Measurements from ENCODE around the gene CACNB4.
A peak's percentile ranks its signal among the peaks of the same experiment; 100 is the strongest.
"Not testable (repeated sequence)": the region's sequence is repeated elsewhere in the genome, so short reads cannot be mapped to it uniquely, and the experiment has no call there.

The CACNB4 gene

DNA sequence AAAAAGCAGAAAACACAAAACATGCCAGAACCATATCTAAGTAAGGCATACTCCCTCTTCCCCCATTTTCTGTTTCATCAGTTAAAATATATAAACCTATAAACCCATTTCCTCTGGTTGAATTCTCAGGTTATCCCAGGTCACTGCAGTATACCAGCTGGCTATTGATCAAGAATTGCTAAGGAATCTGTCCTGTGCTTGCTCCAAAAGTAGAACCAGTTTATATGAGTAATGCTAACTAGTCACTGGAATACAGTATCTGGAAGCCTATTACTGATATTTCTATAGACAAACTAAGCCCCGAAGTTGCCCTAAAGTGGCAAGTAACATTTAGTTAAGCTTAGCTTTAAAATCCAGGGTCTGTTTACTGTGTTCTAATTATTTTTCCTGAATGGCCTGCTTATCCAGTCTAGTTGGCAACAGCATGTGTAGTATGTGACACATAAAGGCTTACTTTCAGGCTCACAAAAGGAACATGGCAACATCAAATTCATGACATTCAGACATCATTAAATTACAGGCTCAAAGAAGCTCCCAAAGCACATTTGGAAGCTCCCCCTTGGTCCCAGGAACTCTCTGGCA, 167.7 kb downstream of the CACNB4 start:
- DNase-seq, result no peak

DNA sequence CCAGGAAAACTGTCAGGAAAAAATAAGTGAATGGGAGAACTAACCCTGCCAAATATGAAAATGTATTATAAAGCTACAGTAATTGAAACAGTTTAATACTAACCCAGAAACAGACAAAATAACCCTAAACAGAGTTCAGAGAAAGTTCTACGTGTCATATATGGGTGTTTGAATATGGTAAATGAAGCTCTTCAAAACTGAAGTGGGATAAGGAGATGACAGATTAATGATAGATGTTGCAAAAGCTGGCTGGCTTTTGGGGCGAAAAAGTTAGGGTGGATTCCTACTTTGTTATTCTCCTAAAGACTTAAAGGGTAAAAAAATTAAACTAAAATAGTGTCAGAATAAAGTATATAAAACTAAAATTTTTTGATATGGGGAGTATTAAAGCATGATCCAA, 168.8 kb downstream of the CACNB4 start:
- no peak for DNase-seq

DNA sequence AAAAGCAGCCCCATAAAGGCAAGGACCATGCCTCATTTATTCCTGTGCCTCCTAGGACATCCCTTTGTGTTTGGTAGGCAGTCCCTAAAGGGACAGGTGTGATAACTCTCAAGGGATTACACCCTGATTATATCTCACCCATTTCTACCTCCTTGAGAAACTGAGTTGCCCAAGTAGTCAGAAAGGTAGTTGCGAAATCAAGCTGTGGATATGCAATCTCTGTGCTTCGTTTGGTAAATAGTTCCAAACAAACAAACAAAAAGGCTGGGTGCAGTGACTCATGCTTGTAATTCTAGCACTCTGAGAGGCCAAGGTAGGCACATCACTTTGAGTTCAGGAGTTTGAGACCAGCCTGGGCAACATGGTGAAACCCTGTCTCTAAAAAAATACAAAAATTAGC, 170.5 kb downstream of the CACNB4 start:
- no peak for DNase-seq

DNA sequence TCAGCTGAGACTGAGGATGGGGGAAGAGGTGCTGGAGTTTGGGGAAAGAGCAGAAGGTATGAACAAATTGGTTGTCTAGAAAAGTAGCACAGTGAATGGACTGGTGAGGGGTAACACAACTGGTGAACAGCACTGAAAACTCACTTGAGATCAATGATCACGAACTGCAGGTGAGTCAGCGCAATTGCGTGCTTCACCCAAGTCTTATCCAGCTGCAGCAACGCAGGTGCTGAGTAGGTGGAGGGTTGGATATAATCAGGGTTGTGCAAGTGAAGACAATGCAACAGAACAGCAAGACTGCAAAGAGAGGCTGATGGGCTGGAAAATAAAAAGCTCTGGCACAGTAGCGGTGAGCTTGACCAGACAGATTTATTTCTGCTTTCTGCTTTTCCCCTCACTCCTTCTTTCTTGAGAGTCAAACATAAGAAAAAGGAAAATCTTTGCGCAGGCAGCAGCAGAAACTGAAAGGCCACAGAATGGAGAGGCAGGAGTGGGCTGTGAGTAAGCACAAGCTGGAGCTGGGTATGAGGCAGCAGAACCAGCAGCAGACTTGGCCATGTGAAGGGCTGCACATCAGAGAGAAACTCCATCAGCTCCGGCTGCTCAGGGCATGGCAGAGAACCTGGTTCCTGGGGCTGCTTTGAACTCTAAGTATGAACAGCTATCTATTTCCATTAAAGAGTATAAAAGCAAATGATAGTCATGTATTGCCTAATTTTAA, 171.2 kb downstream of the CACNB4 start:
- no peak for DNase-seq

DNA sequence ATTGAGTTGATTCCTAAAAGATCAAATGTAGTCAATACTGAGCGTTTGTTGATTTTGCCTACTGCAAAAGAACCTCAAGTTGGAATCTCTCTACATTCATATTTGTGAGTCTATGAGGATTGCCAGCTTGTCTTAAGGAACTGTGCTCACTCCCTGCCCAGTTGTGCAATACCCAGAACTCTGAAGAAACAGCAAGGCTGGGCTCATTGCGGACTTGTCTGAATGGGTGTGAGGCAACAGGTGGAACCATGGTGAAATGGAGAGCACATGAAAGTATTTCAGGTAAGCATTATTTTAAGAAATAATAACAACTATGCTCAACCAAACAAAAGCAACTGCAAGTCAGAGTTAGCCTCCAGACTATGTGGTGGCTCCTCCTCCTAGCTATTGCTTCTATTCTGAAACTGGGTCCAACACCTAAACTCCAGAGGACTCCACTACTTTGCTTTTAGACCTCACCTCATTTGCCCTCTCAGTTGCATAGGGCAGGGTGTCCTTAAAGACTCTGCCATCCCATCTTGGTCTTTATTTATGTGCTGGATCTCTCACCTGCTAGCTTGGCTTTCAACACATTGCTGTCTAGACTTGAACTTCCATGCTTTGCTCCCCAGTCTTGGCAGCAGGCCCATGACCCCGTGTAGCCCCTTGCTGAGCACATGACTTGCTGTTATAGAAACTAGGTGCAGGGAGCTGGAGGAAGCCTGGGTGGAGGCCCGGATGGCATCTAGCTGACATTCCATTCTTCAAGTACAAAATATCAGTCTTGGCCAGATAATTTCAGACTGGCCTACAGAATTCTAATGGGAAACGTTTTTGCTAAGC, 175.8 kb downstream of the CACNB4 start:
- no peak for DNase-seq

DNA sequence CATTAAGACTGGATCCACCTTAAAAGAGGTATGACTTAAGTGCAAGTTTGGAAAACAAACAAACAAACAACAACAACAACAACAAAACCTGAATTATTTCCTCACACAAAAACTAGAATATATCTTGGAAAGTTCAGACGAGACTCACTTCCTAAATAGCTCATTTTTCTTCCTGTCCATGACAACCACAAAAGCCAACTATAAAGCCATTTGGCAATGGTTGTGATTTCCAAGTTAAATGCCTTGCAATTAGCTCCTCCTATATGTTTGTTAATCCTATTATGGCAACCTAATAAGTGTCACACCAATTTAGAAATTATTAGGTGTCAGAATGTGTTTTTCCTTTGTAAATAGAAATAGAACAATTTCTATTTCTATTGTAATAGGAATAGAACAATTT, 179.1 kb downstream of the CACNB4 start:
- DNase-seq, result no peak

DNA sequence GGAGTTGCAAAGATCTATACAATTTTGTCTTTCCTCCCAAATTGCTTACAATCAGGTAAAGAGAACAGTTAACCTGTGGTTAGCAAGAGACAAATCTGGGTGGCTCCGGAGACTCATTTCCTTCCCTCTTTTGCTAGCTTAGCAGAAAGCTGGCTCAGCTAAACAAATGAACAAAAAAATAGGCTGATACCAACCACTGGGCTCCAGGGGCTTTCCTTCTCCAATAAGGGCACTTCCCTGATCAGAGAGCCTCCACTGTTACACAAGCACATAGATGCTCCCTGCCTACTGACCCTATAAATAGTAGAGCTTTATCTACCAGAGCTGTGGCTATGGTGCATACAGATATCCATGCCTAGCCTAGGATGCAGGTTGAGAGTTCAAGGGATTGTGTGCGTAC, 180.5 kb downstream of the CACNB4 start:
- no peak for DNase-seq

DNA sequence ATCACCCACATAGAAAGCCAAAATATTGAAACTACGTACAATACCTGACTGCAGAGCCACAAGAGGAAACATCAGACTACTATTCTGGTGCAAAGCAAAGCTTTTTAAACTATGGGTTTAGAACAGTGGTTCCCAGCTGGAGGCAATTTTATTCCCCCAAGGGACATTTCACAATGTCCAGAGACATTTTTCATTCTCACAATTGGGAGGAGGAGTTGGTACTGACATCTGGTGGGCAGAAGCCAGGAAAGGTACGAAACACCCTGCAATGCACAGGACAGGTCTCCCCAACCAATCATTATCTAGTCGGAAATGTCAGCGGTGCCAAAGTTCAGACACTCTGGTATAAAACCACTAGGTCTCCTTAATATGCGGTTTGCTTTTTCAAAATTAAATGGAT, 182.2 kb downstream of the CACNB4 start:
- DNase-seq, result peak; percentile 2 to 20

DNA sequence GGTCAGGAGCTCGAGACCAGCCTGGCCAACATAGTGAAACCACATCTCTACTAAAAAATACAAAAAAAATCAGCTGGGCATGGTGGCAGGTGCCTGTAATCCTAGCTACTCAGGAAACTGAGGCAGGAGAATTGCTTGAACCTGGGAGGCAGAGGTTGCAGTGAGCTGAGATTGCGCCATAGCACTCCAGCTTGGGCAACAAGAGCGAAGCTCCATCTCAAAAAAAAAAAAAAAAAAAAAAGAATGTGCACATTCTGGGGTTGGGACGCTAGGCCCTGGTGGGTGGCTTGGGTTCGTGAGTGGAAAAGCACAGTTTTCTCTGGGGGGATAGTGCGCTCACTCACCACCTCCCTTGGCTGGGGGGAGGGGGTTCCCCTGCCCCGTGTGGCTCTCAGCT, 183.2 kb downstream of the CACNB4 start:
- DNase-seq, result not testable (repeated sequence)

DNA sequence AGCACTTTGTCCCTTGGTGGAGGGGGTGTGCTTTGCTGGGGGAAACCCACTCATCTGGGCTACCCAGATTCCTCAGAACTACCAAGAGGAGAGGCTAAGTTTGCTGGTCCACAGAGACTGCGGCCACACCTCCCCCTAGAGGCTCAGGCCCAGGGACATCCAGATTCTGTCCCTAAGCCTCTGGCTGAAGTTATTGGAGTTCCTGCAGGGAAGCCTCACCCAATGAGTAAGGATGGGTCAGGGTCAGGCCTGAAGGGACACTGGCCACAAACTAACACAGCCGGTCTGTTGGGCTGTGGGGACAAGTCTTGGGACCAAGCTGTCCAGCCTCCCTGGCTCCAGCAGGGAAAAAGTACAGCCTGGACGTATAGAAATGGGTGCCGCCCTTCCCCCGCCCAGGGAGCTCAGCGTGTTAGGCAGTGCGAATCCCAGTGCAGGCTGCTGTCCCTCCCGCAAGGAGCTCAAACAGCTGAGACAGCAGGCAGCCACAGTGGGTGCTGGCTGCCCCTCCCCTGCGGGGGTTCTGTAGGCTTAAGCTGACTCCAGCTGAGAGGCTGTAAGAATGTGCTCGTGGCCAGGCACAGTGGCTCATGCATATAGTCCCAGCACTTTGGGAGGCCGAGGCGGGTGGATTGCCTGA, 183.7 kb downstream of the CACNB4 start:
- no peak for DNase-seq

DNA sequence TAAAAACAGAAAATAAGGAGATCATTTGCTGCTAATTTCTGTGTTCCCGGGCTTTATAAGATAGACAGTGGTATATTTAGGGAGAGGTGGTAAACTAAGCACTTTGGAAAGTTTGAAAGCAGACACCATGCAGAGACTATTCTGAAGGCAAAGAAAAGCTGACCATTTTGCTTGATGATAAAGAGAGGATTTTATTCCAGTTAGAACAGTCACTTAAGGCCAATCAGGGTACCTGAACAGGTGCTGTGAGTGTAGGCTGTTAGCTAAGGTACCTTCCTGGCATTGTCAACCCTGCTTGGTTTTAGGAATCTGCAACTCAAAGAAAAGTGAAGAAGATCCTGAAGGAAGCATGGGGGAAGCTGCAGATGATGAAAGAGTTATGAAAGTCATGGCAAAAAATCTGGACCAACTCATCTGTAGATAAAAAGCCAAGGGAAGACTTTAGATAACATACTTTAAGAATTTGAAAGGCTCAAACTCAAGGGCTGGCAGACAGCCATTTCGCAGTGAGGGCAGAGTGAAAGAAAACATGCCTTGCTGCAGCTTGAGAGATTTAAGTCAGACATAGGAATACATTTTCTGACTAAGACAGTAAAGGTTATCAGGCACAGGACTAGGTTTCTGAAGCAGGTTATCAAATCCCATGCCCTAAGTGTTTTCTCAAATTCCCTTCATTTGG, 190.5 kb downstream of the CACNB4 start:
- no peak for DNase-seq

DNA sequence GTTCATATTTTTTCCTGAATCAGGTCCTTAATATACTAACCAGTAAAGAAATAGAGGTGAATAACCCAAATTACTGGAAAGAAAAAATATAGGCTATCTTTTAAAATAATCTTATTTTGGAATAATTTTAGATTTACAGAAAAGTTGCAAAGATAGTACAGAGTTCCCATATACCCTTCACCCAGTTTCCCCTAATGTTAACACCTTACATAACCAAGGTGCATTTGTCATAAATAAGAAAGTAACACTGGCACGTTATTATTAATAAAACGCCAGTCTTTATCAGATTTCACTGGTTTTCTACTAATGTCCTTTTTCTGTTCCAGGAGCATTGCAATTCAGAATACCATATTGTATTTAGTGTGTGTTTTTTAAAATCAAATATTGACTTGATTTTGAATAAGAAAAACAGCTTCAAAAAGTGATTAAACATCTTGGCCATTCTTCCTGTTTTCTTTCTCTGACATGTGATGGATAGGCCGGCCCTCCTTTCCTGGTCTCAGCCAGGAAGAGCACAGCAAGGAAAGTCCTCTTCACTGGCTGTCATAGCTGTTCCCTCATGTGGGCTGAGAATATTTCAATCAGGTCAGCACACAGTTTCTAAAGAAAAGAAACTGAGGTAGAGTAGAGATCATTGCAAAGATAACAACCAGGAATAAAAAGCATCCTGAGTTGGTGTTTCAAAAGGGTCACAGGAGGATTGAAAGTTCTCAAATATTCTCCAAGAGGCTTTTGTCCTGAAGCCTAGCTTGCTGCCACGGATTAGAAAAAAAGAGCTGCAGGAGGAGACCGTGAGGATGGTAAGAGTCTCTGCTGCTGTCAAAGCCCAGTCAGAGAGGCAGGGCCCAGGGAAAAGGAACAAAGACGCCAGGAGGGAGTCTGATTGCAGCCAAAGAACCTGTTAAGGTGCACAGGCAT, 191.3 kb downstream of the CACNB4 start:
- no peak for DNase-seq

DNA sequence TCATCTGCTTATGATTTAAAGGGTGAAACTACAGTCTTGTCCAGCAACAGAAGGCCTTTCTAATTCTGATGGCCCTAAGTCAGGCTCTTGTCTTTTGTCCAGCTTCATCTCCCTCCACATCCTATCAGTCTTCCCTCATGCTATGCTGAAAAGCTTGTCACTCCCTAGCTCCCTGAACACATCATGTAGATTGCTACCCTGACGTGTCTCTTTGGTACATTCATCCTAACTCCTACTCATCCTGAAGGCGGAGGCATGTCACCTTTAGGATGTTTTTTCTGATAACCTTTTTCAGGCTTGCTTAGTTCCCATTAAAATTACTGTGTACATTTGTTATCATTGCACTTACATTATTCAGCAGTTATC, 192.2 kb downstream of the CACNB4 start:
- DNase-seq, result no peak

DNA sequence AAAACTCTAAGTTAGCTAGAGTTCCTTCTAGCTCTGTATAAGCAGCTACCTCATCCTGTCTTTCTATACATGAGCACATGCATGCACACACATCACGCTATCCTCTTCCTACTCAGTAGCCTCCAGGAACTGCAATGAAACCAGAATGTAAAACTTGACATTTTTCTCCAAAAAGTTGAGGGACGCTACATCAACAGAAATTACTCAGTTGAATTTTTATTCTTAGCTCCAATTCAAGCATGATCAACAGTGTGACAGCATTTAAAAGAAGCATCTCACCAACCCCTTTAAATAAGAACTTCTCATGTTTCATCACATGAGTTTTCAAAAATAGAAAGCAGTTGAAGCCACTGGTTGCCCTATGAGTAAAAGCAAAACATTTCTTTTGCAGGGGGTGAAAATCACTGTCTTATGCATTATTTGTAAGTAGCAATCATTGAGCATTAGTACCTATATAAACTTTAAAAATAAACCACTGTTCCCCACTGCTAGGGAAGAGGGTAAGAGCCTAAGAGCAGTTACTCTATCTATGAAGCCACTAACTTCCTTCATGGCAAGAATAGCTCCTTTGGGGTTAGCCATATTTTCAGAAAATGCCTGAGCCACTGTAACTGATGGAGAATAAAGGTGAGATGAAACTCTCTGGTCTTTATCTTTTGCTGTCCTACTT, 192.7 kb downstream of the CACNB4 start:
- no peak for DNase-seq

DNA sequence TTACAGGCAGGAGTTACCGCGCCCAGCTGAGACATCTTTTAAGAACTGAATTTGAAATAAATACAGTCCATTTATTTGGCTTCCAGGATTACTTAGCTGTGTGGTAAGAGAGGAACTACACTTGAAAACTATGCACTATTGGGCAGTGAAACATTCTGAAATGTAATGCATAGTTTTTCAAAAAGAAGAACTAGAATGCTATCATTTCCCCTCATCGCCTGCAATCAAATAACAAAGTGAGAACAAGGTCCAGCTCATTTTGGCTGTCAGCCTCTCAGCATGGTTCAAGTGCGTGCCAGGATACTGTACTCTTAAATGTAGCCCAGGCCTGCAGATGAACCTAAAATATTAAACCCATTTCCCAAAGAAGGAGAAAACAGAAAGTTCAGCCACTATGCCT, 194.0 kb downstream of the CACNB4 start:
- DNase-seq, result no peak

DNA sequence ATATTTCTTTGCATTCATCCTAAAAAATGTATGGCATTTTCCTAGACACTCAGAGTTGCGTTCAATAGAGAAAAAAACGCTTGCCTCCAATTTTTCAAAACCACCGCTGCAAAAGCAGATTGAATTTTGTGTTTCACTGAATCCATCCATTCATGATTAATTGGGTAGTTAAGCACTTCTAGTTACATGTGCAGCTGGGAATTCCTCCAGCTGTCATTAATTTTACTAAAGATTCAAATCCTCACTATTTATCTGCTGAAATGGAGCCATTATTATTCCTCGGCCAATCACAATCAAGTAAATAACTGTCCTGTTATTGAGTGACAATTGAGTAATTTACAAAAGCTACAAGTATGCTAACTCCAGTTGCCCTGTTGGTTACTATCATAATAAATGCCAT, 194.8 kb downstream of the CACNB4 start:
- no peak for DNase-seq

DNA sequence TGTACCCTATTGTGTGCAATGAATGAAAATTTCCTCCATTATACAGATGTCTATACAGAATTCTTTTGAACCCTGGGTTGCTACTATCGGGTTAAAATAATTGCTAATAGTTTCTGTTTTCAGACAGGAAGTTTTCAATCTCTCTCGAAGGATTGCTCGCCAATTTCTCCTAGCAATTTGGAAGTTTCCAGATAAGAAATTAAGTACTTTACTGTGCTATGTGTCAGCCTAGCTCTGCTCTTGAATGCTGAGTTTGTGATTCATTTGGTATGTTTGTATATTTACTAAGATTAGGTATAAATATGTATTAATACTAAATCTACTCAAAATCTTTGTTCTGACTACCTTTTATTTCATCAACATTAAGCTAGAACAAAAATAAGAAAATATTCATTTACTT, 196.0 kb downstream of the CACNB4 start:
- DNase-seq, result no peak

DNA sequence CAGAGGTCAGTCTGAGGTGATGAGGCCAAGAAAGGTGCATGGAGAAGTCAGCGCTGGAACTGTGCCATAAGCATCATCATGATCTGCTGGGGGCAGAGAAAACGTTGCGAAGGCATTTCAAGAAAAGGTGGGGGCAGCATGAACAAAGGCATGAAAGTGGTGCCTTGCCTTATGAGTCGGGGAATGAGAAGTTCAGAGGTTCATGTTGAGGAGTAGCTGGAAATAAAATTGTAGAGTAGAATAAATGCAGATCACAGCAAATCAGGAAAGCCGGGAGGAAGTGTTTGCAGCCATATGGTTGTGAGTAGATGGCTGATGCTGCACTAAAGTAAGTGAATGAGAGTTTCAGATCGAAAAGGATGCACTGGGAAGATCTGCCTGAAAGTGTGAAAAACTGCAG, 198.5 kb downstream of the CACNB4 start:
- no peak for DNase-seq

DNA sequence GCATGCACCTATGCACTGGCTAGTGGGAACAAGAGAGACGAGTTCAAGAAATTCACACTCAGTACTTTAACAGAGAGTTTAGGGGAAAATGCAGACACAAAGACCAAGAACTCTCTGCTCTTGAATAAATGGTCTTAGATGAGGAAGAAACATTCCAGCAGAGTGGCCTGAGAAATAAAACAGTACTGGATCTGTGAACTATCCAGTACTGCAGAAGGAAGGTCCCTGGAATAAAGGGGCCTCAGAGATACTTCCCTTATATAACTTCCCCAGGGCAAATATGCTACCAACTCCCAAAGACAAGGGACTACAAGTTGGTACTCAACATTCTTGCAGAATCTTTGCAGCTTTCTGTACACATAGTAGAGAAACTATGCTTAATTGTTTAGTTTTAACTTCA, 199.7 kb downstream of the CACNB4 start:
- DNase-seq, result no peak

DNA sequence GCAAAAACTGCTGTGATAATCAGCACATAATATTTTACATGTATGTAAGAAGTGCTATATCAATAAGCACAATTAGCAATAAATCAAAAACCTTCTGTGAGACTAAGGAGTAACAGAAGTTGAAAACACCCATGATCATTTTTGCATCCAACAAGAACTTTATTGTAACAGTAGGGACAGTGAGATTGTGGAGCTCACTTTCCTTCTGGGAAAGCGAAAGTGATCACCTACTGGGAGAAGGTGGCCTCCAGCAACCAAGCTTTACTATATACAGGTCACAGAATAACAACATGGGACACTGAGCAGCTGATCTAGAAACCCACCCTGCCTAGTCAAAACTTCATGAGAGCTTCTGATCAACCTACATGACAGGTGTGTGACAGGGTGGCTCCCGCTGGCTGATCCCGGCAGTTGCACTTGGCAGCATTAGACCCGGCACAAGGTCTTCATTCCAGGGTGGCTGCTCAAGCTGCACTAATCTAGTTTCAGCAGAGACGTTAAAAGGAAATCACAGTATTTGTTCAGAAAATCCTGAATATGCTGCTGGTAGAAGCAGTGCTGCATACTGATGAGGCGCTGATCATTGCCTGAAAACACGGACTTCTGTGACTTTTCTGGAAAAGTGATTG, 207.2 kb downstream of the CACNB4 start:
- no peak for DNase-seq

DNA sequence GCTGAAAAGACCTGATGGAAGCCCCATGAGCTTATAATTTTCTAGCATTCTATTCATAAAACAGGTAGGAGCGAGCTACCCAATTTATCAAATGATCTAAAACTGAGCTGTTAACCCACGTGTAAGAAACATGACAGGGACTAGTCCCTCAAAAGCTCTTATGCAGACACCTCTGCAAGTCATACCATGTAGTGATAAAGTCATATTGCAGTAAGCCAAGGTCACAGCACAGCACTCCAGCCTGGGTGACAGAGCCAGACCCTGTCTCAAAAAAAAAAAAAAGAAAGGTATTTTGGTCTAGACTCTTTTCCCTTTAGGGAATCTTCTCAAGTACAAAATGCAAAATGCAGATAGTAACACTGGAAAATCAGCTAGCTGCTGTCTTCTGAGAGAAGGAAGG, 211.7 kb downstream of the CACNB4 start:
- no peak for DNase-seq

Data from NCI-H2081 (cell line).